ENCODE data around the gene MAPKAP1. TPM values are rescaled to one million over a fixed set of nuclear protein-coding genes. Genes with fewer than 3 reads are reported as not detected.

The MAPKAP1 gene
- total RNA-seq, 1 donor from 2014 or later, result 63.4 TPM

- no peaks in the 10 kb centered on the region for H3K4me1 Mint-ChIP-seq
- DNase-seq (ENCODE audit: low read depth, low spot score), result no peak
- no peaks in the 10 kb centered on the region for H3K9me3 Mint-ChIP-seq
- no peaks in the 10 kb centered on the region for H3K27me3 Mint-ChIP-seq (ENCODE audit: low read depth)
- no peak overlapping the region for H3K27ac Mint-ChIP-seq (ENCODE audit: unreplicated experiment)
- H3K36me3 Mint-ChIP-seq (ENCODE audit: low read depth), result no peaks in the 10 kb centered on the region
- TF ChIP-seq CTCF (conservative IDR thresholded peaks at IDR 0.05), result no peak
- H3K4me3 Mint-ChIP-seq, result no peak overlapping the region
Measured at GRCh38 chr9:125682340-125682739, 24.7 kb downstream of the MAPKAP1 start.

DNA sequence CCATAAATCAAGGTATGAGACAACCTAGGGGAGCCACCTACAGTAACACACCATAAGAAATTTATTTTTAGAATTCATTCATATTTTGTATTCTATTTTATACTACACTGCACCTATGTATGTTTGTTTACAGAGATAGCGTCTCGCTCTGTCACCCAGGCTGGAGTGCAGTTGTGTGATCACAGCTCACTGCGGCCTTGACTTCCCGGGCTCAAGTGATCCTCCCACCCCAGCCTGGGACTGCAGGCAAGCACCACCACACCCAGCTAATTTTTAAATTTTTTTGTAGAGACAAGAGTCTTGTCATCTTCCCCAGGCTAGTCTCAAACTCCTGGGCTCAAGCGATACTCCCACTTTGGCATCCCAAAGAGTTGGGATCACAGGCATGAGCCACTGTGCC, 25.4 kb downstream of the MAPKAP1 start:
- Mint-ChIP-seq H3K9me3 (no peaks in the 10 kb centered on the region), H3K27me3 (ENCODE audit: low read depth) (no peaks in the 10 kb centered on the region), H3K4me3 (no peak overlapping the region), H3K27ac (ENCODE audit: unreplicated experiment) (no peak overlapping the region), H3K4me1 (no peaks in the 10 kb centered on the region), H3K36me3 (ENCODE audit: low read depth) (no peaks in the 10 kb centered on the region)
- no peak for DNase-seq (ENCODE audit: low read depth, low spot score)
- TF ChIP-seq CTCF (conservative IDR thresholded peaks at IDR 0.05), result no peak

DNA sequence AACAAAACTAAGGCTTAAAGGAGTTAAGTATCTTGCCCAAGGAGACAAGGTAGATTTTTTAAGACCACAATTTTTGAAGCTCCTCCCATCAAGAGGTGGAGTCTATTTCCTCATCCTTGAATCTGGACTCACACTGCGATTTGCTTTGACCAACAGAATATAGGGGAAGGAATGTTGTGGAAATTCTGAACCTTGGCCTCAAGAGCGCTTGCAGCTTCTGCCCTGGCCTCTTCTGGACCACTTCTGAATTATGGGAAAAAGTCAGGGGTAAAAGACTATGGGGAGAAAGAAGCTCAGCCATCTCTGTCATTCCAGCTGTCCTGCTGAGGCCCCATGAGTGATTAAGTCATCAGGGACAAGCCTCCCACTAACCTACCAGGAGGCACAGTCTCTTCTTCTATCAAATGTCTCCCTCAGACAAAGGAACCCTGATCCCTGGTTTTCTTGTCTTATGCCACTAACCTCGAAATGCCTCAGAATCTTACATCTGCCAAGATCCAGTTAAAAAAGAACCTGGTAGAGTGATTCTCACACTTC, 25.9 kb downstream of the MAPKAP1 start:
- no peak for TF ChIP-seq CTCF (conservative IDR thresholded peaks at IDR 0.05)
- no peaks in the 10 kb centered on the region for H3K27me3 Mint-ChIP-seq (ENCODE audit: low read depth)
- H3K9me3 Mint-ChIP-seq, result no peaks in the 10 kb centered on the region
- H3K4me1 Mint-ChIP-seq, result no peaks in the 10 kb centered on the region
- H3K36me3 Mint-ChIP-seq (ENCODE audit: low read depth), result no peaks in the 10 kb centered on the region
- no peak for DNase-seq (ENCODE audit: low read depth, low spot score)
- no peak overlapping the region for H3K4me3 Mint-ChIP-seq
- H3K27ac Mint-ChIP-seq (ENCODE audit: unreplicated experiment), result no peak overlapping the region

- Mint-ChIP-seq H3K4me1 (no peaks in the 10 kb centered on the region), H3K4me3 (no peak overlapping the region), H3K9me3 (no peaks in the 10 kb centered on the region), H3K27me3 (ENCODE audit: low read depth) (no peaks in the 10 kb centered on the region), H3K36me3 (ENCODE audit: low read depth) (no peaks in the 10 kb centered on the region), H3K27ac (ENCODE audit: unreplicated experiment) (no peak overlapping the region)
- no peak for TF ChIP-seq CTCF (conservative IDR thresholded peaks at IDR 0.05)
- no peak for DNase-seq (ENCODE audit: low read depth, low spot score)
Measured at GRCh38 chr9:125680445-125680844, 26.6 kb downstream of the MAPKAP1 start.

GRCh38 chr9:125679597-125680189, 27.3 kb downstream of the MAPKAP1 start:
- DNase-seq (ENCODE audit: low read depth, low spot score), result no peak
- TF ChIP-seq CTCF (conservative IDR thresholded peaks at IDR 0.05), result no peak
- no peak overlapping the region for H3K27ac Mint-ChIP-seq (ENCODE audit: unreplicated experiment)
- H3K4me1 Mint-ChIP-seq, result no peaks in the 10 kb centered on the region
- H3K36me3 Mint-ChIP-seq (ENCODE audit: low read depth), result no peaks in the 10 kb centered on the region
- no peaks in the 10 kb centered on the region for H3K27me3 Mint-ChIP-seq (ENCODE audit: low read depth)
- no peak overlapping the region for H3K4me3 Mint-ChIP-seq
- no peaks in the 10 kb centered on the region for H3K9me3 Mint-ChIP-seq

Data from neural crest cell (in vitro differentiated cells).